DMS79 treated with DMSO at 0.1 percent for 48 hours (cell line): ENCODE results near the gene LMF1.
A peak's percentile ranks its signal among the peaks of the same experiment; 100 is the strongest.
"Not testable (repeated sequence)": the region's sequence is repeated elsewhere in the genome, so short reads cannot be mapped to it uniquely, and the experiment has no call there.

ENCODE experiments used
- DNase-seq: peaks from one replicate; lab custom pipeline; 2025; lab: John Stamatoyannopoulos, UW

The LMF1 gene

DNA sequence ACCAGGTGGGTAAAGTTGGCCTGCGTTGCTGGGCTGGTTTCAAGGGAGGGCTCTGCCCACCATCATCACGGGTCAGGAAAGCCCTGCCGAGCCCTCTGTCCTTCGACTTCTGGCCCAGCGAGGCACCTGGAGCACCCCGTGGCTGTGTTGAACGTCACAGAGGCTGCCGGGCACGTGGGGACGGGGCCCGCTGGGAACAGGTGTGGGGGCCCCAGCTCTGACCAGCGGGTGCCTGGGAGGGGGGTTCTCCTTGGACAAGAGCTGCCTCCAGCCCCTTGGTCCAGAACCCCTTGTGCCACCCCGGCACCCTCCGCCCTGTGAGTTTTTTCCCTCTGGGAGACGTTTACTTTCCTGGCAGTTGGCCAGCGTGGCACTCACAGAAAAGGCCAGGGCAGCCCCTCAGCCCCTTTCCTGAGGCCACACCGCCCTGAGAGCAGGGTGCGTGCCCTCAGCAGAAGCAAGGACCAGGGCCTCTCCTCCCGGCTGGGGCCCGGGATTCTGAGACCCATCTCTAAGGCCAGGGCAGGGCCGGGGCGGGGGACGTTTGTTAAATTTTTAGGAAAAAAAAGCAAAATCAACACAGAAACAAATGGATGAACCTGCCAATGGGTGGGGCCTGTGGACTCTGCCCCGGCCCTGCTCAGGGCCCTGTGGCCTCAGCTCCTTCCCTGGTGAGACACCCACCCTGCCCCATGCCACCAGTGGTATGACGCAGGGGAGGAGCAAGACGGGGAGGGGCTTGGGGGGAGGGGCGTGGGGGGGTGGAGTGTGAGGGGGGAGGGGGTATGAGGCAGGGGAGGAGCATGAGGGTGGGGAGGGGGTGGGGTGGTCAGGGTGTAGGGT, 139.0 kb downstream of the LMF1 start:
- DNase-seq: no peak

DNA sequence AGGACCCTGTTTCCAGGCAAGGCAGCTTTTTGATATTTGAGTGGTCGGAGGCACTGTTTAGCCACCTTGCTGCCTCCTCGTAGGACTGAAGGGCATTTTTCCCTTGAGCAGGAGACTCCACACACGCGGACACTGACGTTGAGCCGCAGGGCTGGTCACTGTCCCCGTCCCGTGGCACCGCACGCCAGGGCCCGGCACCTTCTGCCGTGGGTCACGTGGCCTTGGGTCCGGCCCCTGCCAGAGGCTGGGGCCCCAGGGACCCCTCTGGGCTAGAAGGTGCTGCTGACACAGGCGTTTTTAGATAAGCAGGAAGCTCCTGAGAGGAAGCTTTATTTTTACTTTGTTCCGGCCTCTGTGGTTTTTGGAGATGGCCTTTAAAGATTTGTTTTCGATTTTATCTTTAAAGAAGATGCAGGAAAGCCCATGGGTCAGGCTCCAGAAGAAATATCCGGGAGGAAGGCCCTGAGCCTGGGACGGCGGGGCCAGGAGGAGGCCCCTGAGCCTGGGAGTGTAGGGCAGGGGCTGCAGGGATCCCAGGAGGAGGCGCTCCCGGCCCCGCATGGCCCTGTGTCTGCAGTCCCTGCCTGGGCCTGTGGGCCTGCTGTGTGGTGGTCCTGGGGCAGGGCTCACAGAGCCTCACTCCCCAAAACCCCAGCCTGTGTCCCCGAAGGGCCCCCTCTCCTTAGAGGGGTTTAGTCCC, 139.8 kb downstream of the LMF1 start:
- no peak for DNase-seq

DNA sequence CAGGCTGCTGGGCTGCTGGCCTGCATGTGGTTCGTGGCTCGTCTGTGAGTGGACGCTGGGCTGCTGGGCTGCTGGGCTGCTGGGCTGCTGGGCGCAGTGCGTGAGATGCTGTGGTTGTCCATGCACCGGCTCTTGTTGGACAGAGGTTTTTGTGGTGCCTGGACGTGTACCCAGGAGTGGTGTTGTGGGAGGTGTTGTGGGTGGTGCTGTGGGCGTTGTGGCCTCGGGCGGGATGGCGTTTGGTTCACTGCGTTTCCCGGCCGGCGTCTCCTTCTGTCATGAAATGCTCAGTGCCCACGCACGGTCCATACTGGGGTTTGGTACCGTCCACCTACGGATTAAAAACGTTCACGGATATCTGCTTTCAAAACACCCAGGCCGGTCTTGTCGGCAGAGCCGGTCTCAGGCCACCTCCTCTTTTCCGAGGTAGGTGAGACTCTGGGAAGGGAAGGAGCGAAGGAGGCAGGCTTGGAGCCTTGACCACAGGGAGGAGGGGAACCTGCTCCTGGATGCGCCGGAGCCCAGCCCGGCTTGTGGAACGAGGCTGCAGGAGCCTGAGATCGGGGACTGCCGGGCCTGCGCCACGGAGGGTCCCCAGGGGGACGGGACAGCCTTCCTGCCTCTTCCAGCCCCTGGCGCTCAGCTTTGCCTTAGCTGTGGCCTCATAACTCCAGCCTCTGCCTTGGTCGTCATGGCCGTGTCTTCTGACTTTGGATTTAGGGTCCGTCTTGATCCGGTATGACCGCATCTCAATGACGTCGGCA, 140.5 kb downstream of the LMF1 start:
- DNase-seq: no peak

DNA sequence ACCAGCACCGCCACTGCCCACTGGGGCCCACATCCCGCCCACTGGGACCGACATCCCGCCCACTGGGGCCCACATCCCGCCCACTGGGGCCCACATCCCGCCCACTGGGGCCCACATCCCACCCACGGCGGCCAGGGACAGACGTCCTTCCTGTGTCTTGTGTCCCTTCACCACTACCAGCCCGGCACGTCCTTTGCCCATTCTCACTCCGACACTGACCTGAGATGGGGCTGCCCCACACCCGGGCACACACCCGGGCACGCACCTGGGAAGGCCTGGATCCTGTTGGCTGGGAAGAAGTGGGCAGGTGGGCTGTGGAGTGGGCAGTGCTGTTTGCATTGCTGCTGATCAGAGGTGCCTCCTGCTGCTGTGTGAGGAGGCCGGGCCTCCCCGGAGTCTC, 141.9 kb downstream of the LMF1 start:
- DNase-seq: no peak

DNA sequence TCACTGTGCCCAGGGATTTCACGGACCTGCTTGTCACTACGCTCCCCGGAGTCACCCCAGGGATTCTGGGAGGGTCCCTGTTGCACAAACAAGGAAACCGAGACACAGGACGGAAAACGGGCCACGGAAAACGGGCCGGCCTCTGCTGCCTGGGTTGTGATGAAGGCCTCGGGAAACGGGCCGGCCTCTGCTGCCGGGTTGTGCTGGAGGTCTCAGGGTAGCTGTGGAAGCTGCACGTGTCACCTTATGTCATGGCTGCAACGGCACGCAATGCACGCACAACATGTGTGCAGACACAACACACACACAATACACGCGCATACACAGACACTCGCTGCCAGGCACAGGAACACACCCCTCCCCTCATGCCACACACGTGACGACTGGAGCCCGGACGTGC, 143.3 kb downstream of the LMF1 start:
- no peak for DNase-seq

DNA sequence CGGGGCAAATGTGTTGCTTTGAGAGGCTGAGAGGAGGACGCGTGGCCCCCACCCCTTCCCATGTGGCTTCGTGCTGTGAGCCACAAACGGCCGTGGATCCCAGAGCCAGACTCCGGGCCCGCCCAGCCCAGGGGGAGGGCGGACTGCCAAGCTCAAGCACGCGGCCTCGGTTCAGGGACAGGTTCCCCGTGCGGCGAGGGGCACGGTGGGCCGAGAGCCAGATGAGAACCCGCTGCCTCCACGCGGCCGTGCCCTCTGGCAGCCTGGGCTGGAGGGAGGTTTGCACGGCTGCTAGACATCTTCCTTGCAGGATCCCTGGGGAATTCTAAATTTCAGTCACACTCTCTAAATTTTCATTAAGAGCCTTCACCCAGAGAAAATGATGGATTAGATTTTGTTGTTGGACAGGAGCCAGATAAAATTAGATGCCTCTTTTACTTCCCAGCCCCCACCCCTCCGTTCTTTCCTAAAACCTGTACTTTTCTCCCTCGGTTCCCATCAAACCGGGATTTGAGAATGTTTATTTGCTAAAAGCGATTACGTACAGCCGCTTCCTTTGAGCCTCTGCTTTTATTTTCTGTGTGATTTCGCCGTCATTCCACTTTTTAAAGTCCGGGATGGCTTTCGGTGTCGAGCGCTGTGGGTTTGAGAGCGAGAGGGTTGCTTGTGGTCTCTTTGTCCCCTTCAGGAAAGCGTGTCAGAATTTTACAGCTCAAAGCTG, 145.3 kb downstream of the LMF1 start:
- peak; percentile 57 for DNase-seq

DNA sequence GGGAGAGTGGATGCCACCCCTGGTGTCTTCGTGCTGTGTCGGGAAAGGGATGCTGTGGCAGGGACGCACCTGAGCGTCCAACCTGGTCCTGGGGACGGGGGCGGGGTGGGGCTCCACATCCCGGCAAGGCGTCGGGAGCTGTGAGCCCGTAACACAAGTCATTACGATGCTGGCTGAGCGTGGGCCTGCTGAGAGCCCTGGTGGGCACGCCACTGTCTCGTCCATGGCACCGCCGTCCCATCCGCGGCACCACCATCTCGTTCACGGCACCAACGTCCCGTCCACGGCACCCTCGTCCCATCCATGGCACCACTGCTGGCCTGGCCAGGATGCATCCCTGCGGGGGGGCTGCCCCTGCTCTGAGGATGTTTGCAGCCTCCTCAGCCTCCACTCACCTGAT, 146.2 kb downstream of the LMF1 start:
- no peak for DNase-seq

DNA sequence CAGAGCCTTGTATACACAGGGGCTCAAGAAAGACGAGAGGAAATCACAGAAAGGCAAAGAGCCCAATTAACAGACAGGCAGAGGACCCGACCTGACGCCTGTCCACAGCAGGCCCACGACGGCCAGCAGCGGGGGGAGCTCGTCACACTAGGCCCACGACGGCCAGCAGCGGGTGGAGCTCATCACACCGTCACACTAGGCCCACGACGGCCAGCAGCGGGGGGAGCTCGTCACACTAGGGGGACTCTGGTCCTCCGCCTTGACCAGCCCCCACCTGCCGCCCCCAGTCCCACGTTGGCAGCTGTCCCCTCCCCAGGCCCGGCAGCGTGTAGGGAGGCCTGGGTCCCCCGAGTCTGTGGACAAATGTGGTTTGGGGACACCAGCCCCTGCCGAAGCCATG, 146.6 kb downstream of the LMF1 start:
- DNase-seq: no peak

DNA sequence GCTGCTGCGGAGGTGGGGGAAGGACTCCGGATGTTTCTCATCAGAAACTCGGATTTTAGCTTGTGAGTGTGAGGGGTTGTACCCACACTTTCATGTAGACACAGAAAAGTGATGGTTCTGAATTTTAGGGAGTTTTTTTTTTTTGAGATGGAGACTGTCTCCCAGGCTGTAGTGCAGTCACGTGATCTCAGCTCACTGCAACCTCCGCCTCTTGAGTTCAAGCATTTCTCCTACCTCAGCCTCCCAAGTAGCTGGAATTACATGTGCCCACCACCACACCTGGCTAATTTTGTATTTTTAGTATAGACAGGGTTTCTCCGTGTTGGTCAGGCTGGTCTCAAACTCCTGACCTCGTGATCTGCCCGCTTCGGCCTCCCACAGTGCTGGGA, 147.9 kb downstream of the LMF1 start:
- DNase-seq: no peak

DNA sequence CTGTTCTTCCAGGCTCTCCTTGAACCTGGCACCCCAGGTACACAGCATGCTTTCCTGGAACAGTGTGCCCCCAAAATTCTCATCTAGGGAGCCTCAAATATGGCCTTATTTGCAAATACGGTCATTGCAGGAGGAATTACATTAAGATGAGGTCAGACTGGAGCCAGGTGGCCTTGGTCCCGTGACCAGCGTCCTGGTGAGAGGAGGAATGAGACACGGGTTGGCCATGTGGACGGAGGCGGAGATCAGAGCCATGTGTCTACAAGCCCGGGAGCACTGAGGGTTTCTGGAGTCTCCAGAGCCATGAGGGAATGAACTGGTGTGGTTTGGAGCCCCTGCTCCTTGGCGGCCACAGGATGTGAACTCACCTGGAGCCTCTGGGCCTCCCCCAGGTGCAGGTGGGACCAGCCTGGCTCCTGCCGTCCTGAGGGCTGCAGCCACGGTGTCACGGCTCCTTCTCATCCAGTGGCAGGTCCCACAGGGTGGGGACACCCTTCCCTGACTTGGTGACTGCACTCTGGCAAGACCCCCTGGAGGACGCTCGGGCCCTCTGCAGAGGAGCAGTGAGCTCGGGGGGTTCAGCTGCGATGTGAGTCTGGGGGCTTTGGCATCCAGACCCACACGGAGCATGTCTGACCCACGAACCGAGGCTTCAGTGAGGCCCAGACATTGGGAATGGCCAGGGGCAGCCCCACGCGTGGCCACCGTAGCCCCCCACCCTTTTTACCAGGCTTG, 148.4 kb downstream of the LMF1 start:
- DNase-seq: no peak

DNA sequence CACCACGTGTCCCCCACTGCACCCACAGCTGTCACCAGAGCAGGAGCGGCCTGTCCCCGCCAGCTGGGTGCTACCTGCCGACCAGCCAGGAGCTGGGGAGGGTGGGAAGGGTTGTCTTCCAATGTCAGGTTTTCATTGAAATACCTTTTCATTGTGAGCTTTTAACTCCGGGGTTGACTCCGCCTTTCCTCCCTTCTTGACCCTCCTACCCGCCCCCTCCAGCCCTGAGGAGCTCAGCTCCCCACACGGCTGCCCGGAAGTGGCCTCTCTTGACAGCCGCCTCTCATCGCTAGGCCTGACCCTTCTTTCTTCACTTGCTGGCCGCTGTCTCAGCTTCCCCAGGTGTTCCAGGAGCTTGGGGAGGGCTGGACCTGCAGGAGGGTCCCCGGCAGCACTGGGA, 149.0 kb downstream of the LMF1 start:
- DNase-seq: no peak

DNA sequence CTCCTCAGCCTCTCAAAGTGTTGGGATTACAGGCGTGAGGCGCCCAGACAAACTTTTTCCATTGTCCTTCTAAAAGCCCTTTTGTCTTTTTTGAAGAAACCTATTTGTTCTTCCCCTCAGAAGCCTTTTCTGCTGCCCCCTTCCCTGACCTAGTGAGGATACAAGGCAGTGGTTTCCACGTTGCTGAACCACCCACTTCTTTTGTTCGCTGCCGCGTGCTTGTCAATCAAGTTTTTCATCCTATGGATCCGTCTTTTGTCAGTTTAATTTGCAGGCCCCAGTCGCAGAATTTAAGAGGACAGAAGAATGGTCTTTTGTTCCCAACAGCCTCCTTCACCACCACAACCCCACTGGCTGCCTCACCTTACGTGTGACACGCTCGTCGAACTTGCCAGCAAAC, 150.0 kb downstream of the LMF1 start:
- DNase-seq: no peak

DNA sequence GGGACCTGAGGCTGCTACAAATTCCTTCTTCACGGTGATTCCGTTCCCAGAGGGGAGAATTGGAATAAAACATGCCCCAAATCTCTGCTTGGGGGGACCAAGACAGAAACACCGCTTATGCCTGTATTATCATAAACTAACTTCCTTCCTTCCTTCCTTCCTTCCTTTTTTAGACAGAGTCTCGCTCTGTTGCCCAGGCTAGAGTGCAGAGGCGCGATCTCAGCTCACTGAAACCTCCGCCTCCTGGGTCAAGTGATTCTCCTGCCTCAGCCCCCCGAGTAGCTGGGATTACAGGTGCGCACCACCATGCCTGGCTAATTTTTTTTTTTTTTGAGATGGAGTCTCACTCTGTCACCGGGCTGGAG, 150.8 kb downstream of the LMF1 start:
- DNase-seq: not testable (repeated sequence)

DNA sequence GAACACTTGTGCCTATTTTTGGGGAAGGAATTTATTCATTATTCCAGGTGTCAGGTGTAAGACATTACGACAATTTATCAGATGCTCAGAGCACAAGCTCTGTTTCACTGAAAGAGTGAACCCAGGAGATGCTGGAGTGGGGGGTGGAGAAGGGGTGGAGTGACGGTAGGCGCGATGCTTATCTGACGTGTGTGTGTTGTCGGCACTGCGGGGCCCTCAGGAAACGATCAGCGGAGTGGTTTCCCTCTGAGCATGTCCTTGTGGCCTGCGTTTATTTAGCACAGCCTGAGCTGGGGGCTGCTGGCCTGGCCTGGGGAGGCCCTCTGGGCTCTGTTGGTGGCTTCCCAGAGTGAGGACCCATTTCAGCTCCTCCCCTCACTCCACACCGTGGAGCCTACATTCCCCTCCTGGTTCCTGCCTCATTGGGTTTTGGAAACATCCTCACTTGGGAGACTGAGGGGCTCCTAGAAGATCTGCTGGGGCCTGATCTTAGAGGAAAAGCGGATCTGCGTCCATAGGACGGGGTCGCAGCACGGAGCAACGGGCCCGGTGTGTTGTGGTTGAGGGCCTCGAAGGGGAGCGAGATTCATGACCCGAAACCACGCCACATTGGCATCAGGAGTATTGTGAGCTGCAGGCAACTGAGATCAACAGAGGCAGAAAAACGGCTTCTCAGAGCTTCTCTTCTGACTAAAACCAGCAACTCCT, 151.3 kb downstream of the LMF1 start:
- no peak for DNase-seq

DNA sequence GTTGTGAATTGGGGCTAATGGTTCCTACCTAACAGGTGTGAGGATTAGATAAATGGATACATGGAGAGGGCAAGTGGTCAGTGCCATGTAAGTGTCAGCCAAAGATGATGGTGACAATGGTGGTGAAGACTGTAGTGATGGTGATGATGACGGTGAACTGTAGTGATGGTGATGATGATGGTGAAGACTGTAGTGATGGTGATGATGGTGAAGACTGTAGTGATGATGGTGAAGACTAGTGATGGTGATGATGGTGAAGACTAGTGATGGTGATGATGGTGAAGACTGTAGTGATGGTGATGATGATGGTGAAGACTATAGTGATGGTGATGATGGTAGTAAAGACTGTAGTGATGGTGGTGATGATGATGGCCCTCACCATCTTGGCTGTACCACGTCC, 152.2 kb downstream of the LMF1 start:
- no peak for DNase-seq

DNA sequence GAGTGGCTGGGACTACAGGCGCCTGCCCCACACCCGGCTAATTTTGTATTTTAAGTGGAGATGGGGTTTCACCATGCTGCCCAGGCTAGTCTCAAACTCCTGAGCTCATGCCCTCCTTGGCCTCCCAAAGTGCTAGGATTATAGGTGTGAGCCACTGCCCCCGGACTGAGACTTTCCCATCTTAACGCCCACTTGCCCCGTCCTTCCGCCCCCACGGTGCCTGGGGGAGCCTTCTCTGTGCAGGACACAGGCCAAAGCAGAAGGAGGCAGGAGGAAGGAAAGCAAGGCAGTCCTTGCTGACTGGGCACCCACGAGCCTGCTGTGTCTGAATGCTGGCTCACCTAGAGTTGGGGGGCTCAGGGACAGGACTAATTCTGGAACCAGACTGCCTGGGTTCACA, 152.7 kb downstream of the LMF1 start:
- no peak for DNase-seq

DNA sequence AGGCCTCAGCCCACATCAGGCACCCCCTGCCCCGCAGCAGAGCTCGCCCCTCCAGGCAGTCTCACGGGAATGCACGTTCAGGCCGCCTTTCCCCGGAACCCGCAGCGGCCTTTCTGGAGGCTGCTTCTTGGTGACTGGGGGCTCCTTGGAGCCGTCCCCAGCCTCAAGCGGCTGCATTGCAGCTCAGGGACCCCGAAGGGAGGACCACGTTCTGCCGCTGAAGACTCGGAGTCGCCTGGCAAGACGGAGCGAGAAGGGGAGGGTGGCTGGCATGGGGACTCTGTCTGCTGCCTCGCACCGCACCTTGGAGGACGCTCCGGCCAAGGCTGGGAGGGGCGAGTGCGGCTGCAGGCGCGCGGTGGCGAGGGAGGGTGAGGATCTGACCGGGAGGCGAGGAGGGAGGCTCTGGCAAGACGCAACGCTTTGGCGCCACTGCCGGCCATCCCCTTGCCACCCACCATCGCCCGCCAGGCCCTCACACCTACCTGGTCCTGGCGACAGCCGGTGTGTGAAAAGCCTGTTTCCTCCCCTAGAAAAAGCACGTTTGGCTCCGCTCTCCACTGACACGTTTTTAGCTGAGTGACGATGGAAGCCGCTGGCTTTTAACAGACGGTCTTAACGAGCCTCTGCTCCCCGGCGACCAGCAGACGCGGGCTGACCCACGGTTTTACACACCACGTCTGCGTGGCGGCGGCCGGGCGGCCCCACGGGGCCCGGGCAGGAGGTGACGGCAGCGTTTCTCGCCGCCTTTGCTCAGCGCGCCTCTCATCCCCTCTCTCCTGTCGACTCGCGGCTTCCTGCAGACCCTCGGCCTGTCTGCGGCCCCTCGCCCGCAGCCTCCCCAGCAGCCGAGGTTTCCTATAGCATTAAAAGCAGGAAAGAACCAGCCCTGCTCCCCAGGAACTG, 153.5 kb downstream of the LMF1 start:
- DNase-seq: no peak

DNA sequence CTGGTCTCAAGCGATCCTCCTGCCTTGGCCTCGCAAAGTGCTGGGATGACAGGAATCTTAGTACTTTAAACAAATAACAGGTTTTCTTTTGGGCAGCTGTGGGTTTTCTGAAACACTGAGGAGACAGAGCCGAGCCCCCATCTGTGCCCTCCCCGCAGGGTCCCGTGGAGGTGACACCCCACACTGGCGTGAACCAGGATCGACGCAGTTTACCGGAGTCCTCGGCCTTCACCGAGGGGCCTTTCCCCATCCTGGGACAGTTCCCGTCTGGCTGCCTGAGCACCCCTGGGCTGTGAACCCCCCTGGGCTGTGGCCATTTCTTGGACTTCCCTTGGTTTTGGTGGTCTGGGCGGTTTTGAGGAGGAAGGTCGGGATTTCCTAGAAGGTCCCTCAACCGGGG, 154.9 kb downstream of the LMF1 start:
- DNase-seq: no peak

DNA sequence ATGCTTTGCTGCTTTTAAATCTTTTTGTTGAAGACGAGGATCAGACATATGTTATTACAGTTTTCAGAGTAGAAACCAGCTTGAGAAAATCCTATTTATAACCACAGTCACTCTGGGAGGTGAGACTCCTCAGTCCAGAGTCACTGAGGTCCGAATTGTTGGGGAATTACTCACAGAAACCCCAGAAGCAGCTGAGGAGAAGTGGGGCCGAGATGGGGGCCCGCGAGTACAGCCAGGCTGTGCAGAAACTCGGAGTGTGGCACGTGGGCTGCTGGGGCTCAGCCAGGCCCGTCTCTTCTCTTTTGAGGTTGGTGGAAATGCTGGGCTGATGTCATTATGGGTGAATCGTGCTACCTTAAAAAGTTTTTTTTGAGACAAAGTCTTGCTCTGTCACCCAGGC, 155.8 kb downstream of the LMF1 start:
- DNase-seq: no peak

DNA sequence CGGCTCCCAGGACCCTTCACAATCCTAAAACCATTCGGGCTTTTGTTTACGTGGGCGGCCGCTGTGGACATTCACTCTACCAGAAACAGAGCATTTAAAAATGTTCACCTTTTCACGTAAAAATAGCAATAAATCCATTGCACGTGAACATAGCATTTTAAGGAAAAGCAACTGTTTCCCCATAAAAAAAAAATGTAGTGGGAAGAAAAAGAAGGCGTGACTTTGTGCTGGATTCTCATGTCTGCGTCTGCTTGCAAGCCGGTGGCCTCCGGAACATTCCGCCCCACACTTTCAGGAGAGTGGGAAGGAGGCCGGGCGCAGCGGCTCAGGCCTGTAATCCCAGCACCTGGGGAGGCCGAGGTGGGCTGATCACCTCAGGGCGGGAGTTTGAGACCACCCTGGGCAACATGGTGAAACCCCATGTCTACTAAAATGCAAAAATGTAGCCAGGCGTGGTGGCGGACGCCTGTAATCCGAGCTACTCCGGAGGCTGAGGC, 156.8 kb downstream of the LMF1 start:
- no peak for DNase-seq
